NCI-H774 (cell line): Measurements from ENCODE around the gene NLE1.
A peak's percentile ranks its signal among the peaks of the same experiment; 100 is the strongest.

Experiments used
- DNase-seq: peaks from one replicate; lab custom pipeline; 2025; lab: John Stamatoyannopoulos, UW

NLE1 gene

DNA sequence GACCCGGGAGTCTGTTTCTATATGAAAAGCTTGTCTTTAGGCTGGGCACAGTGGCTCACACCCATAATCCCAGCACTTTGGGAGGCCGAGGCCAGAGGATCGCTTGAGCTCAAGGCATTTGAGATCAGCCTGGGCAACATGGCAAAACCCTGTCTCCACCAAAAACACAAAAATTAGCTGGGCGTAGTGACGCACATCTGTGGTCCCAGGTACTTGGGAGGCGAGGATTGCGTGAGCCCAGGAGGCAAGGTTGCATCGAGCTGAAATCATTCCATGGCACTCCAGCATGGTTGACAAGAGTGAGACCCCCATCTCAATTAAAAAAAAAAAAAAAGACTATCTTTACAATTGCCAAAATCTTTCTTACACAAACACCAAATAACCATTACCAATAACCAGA lies 55.9 kb downstream of the NLE1 start:
- no peak for DNase-seq

DNA sequence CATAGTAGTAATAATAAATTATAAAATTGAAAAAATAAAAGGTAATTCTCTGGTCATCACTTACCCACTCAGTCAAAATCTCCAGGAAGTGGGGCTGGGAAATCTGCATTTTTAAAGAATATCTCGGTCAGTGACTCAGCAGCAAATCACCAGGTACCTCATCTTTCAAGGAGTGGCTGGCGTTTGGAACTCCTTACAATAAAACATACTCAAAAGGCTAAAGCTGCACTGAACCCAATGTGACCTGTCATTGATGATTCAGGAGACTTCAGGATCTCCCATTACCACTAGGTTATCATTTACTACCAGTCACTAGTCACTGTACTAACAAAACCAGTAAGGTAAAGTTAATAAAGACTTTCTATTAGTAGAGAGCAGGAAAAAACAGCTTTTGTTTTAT lies 57.1 kb downstream of the NLE1 start:
- no peak for DNase-seq

DNA sequence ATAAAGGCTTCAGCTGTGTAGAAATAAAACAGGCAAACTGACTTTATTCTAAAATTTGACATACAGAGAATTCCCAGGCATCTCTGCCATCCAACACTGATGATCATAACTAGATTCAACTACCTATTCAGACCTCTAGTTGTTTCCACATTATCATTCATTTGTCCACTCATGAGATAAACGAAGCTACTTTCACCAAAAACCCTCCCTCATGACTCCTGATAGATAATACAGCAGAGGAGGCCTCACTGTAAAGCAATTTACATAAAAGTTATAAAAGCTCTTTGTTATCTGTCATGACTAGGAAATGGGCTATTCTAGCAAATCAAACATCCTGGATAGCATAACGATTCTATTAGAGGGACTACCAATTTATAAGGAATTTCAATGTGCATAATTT lies 59.0 kb downstream of the NLE1 start:
- DNase-seq = no peak

DNA sequence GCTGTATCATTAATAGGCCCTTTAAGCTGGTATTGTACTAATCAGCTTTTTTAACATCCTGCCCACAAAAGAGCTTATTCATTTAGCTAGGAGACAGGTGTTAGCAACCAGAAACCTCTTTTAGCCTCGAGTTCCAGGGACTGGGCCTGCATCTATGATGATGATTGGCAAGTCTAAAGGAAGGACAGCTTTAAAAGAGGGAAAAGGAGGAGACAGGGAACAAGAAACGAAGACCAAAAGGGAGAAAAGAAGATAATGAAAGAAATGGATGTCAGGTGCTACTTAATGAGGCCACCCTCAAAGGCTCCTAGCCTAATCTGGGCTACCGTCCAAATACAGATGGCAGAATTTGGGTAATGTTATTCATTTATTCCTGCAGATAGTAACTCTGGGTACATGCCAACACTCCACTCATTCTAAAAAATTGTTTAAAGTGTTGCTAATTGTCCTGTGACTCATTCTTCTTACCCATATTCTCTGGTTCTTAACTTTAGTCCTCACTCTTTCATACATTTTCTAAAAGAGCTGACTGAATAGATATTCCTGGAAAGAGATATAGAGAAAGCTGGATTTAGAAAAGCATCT lies 59.9 kb downstream of the NLE1 start:
- peak; percentile 69 for DNase-seq

DNA sequence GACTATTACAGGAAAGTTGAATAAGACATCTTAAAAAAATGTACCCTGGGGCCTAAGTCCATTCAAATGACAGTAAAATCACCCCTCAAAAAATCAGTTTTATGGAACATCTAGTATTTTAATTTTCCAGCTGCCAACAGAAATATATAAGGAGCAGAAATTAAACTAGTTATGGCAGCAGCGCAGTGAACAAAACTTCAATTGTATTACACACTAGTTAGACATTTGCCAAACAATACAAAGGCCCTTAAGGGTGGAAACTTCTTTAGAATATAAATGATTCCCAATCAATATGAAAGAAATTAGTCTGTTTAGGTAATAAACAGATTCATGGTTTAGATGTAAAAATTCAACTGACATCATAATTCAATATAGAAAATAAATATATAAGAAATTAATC lies 60.5 kb downstream of the NLE1 start:
- DNase-seq = no peak

DNA sequence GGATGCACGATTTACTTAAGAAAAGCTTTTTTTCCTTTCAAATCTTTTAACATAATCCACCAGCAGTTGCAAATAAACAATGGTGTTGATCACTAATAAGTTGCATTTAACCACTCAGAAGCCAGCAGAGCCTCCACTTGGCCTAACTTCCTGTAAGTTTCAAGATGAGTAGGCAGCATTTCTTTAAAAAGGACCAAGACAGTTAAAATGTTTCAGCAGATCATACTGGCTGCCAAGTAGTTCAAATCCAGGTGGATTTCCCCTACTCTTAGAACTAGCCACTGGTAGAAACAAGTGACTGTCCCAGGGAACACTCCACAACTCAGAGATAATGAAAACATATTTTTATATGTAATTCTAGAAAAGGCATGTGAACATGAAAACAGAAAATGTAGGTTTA lies 61.6 kb downstream of the NLE1 start:
- DNase-seq = no peak

DNA sequence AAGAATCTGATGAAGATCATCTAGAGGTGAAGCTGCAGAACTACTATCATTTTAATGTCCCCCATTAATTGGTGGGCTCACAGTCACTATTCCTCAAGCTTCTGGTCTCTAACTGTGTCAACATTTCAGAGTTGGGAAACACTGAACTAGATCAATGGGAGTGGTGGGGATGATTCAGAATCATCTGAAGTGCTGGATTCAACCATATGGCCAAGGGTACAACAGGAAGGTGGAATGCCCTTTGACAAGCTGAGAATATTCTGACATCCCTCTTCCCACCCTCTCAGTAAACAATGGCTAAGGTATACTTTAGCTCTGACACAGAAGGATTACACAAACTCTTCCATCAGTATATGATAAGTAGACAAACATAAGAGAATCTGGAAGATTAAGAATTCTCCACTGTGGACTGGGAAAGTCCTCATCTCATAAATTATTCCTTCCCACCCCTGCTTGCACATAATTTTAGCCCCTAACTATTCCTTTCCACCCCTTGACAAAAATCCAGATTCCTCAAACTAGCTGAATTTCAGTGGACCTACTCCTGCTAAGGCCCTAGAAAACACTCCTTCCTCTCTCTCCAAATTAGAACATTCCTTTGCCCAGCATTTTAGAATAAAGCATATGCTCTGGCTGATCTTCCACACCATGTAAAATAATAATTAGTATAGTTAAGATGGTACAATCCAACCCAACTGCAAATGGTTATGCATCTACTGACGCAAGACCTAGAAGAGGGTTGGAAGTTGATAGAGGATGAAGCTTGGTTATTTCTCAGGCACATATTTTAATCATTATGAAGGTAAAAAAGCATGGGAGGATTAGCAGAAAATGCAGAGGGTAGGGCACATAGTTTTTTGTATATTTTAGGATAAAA lies 62.3 kb downstream of the NLE1 start:
- DNase-seq = no peak
